GM18505 (cell line): ENCODE data around the gene ZG16B.

Experiments
- ATAC-seq: cut with Tn5 transposase; IDR thresholded peaks from one replicate; pipeline ENCODE4 v1.9.1; 2021; ENCODE audit not compliant: unreplicated experiment
- POLR2A ChIP-seq: IDR thresholded peaks from 4 replicates; pipeline ENCODE4 v1.6.1; 2011; ENCODE audit warnings: borderline replicate concordance; ENCODE audit not compliant: insufficient read depth, insufficient read length; ENCODE audit errors: extremely low read depth

Gene ZG16B

DNA sequence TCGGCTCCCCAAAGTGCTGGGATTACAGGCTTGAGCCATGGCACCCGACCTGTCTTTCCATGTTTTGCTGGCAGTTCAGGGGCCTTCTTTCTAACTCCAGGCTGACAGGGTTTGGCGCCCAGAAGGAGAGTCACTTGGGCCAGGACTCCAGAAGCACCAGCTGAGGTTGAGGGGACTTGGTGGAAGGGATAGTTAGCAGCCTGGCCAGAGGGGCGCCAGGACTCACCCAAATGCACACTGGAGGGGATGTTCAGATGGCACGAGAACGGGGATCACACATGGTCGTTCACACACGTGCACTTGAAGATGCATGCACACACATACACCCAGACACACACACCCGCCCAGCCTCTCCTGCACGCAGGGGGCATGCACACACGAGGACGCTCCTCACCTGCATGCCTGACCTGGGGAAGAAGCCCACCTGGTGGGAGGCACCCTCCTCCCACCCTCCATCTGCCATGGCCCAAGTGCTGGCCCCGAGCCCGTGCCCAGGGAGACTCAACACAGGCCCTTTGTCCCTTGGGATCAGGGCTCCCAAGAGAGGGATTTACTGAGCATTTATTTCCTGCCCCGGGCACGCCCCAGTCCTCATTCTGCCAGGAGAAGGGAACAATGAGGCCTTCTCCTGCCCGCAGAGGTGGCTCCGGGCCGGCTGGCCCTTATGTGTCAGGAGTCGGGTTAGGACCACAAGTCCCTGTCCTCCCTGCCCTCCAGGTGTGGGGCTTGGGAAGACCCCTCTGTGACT lies 15.4 kb upstream of the ZG16B start:
- no peak for TF ChIP-seq POLR2A
- no peak for ATAC-seq

DNA sequence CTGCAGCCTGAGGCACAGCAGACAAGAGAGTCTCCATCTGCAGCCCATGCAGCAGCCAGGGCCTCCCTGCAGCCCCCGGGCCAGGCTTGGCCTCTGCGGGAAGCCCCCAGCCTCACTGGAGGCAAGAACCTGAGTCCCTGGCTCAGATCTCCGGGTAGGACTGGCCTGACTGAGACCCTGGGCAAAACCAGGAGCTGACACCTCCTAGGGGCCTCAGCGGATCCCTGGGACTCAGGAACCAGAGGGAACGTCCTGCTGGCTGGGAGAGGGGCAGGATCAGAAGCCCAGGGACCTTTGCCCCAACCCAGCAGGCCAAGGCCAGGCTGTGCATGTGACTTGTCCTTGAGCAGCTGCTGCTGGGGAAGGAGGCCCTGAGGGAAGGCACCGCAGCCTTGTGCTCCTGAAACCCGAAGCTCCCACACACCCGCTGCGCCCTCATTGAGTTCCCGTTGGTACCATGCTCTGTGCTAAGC lies 14.8 kb upstream of the ZG16B start:
- no peak for TF ChIP-seq POLR2A
- no peak for ATAC-seq

DNA sequence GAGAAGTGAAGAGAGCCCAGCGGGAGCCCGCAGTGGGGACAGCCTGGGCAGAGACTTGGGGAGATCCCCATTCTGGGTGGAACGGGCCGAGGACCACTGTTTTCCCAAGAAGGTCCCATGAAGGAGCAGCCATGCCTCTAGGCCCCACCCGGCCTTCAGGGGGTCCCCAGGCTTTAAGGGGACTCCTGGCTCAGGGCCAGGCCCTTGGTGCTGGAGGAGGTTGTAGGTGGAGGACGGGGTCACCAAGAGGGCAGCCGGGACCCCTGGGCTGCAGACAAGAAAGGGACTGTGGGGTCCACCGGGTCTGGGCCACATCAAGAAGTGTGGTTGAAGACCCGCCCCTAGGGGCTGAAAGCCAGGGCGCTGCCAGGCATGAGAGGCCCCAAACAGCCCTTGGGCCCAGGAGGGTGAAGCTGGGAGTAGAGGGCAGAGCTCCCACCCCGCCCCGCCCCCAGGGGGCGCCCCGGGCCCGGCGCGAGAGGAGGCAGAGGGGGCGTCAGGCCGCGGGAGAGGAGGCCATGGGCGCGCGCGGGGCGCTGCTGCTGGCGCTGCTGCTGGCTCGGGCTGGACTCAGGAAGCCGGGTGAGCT lies 13.3 kb upstream of the ZG16B start, which contains the start of gene PRSS21:
Gene PRSS21 (plus strand): TSS at position 487 of the 589 bp plus-strand sequence. CDS start 32 bp downstream, at position 519.
- TF ChIP-seq POLR2A: no peak
- ATAC-seq: no peak

DNA sequence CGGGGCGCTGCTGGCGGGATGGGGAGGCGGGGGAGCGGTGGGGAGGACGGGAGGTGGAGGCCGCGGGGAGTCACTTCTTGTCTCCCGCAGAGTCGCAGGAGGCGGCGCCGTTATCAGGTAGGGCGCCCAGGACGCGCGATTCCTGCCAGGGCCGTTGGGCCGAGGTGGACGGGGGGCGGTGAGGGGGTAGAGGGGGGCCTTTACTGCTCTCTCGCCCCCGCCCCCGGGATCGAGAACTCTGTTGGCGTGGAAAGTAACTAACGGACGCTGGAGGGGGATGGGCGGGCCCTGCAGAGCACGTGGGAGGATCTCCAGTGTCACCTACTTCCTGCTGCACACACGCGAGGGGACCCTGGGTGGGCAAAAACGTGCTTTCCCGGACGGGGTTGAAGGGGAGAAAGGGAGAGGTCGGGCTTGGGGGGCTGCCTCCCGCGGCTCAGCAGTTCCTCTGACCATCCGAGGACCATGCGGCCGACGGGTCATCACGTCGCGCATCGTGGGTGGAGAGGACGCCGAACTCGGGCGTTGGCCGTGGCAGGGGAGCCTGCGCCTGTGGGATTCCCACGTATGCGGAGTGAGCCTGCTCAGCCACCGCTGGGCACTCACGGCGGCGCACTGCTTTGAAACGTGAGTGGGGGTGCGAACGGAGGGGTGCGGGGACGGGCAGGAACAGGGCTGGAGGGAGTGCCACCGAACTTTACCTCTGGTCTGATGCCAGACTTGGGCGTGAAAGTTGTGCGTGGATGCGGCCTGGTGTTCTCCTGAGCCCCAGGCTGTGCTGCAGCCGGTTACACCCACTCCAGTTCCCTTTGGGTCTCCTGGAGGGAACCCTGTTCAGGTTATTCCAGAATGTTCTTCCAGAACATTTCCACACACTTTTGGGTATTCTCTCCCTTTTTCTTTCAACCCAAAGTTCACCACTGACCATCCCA lies 12.5 kb upstream of the ZG16B start:
- no peak for TF ChIP-seq POLR2A
- ATAC-seq: no peak

DNA sequence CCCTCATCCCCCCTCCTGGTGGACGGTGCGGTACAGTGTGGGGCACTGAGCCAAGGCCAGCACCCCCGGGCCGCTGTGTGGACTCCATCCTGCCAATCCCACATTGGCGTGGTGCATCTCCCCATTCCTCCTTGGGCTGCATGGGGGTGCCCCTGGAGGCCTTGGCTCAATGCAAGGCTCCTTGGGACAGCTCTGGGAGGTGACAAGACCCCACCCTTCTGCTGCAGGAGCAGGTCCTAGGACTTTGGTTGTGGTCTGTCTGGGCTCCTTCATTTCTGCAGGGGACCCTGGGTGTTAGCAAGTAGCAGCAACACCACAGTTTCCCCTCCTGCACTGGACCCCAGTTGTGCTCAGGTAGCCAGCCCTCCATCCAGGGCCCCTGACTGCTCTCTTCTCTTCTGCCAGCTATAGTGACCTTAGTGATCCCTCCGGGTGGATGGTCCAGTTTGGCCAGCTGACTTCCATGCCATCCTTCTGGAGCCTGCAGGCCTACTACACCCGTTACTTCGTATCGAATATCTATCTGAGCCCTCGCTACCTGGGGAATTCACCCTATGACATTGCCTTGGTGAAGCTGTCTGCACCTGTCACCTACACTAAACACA lies 11.7 kb upstream of the ZG16B start:
- ATAC-seq: no peak
- no peak for TF ChIP-seq POLR2A

DNA sequence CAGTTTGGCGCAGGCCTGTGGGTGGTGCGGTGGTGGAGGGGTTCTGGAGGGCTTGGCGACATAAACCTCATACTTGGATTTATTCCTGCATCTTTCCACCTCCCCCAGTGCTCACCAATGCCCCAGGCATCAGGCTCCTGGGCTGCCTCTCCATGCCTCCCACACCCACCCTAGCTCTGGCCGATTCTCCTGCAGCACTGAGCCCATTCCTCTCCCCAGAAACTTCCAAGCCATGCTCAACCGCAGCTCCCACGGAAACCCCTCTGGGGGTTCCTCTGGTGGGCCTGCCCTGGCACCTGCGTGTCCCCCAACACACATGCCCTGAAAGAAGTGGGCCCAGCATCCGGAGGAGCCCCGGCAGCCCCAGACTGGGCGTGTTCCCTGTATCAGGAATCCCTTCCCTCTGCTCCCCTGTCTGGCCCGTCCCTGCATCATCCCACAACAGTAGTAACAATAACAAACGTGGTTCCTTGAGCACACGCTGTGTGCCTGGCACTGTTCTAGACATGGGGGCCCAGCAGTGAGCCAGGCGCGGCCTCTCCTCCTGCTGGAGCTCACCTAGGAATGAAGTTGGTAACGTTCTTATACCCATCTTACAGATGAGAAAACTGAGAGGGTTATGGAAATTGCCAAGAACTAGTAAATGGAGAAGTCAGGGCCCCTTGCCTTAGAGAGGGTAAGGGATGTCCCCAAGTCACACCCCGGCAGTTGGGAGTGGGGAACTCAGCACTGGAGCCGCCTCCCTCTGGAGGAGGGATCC lies 10.7 kb upstream of the ZG16B start:
- ATAC-seq: no peak
- no peak for TF ChIP-seq POLR2A

DNA sequence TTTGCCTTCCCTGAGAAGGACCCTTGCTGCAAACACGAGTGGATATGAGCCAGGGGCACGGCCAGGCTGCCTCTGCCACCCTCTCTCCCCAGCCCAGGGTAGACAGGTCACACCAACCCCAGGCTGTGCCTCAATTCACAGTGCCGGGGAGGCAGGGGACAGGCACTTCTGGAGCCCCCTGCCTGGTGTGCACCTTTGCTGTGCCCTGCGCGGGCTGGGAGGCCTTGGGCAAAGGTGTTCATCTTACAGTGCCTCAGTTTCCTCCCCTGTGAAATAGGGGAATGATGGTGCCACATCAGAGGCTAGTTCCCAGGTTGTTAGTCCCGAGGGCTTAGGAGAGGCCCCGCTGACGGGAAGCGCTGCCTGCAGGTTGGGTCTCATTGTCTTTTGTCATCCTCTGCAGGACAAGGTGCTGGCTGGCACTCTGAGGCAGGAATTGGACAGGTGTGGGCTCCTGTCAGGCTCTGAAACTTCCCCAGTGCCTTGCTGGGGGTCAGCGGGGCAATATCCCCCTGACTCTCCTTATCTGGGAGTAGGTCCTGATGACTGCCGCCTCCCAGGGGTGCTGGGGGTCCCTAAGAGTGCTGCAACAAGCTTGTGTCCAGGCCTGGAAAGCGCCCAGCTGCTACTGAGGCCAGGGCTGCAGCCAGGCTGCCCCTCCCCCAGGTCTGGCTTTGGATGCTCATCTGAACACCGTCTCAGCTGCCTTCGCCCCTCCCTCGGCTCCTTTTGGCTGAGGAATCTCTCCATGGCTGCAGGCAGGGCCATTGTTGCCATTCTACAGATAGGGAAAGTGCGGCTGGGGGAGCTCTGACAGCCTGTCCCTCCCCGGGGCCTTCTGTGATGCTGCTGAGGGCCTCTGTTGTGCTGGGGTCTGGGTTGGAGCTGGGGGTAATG lies 9.9 kb upstream of the ZG16B start:
- no peak for ATAC-seq
- no peak for TF ChIP-seq POLR2A

DNA sequence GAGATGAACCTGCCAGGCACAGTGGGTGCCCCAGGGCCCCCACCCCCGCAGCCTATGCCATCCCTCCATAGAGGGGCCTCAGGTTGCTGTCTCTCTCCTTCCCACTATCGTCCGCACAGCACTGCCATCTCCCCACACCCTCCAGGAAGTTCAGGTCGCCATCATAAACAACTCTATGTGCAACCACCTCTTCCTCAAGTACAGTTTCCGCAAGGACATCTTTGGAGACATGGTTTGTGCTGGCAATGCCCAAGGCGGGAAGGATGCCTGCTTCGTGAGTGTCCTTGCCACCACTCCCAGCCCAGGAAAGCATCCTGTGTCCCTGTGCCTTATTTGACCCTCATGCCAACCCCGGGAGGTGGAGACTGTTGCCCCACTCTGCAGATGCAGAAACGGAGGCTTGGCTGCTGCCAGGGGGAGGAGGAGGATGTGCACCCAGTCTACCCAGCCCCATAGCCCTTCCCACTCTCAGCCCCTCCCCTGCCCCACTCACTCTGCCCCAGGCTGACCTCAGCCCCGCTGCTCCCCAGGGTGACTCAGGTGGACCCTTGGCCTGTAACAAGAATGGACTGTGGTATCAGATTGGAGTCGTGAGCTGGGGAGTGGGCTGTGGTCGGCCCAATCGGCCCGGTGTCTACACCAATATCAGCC lies 9.1 kb upstream of the ZG16B start:
- no peak for ATAC-seq
- no peak for TF ChIP-seq POLR2A

DNA sequence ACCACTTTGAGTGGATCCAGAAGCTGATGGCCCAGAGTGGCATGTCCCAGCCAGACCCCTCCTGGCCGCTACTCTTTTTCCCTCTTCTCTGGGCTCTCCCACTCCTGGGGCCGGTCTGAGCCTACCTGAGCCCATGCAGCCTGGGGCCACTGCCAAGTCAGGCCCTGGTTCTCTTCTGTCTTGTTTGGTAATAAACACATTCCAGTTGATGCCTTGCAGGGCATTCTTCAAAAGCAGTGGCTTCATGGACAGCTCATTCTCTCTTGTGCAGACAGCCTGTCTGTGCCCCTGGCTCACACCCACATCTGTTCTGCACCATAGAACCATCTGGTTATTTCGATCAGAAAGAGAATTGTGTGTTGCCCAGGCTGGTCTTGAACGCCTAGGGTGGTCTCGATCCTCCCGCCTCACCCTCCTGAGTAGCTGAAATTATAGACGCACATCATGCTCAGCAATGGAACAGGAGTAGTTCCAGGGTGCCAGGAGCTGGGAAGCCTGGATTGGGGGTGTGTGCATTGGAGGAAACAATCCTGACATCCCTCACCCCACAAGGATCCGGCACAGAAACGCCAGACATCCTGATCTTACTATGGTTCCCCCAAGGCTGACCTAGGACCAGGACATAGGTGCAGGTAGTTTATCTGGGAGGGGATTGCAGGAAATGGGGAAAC lies 8.5 kb upstream of the ZG16B start:
- no peak for TF ChIP-seq POLR2A
- no peak for ATAC-seq

DNA sequence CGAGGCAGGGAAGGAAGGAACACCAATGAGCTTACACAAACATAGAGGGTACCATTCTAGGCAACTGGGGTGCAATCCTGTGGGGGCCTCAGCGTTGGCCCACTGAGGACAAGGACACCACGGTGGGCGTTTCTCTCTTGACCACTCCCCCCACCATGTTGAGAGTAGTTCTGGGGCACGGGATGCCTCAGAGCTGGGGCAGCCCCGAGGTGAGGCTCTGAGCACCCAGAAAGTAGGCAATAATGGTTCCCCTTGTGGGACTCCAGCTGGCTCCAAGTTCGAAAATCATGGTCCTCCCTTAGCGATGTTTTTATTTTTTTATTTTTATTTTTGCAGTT lies 8.0 kb upstream of the ZG16B start:
- TF ChIP-seq POLR2A: no peak
- no peak for ATAC-seq

DNA sequence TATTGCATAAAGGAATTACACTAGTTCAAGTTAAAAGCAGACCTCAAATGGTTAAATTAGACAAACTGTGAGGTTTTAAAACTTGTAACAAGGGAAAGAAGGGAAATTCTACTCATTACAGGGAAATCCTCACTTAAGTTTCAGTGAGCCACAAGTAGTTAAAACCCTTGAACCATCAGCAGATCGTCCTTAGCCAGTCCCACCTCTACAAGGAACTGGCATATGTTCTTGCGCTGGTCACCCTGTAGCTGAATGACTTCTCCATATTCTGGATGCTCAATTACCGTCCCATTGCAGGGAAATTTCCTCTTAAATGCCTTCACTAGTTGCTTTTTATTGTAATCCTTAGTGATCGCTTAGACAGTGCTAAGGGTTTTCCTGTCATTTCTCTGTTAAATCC lies 7.6 kb upstream of the ZG16B start:
- no peak for ATAC-seq
- no peak for TF ChIP-seq POLR2A

DNA sequence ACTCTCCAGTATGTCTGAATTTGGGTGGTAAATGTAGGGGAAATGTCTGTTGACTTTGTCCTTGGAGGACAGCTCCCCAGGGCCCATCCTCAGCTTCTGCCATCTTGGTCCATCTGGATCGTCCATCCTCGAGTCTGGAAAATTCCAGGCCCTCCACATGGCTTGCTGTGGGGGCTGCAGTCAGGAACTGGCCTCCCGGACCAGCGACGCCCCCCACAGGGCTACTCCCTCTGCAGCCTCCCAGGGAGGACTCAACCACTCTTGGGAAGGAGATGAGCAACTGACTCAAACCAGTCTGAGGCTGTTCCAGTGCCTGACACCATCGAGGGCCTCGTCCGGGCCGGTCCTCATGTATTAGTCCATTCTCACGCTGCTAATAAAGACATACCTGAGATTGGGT lies 5.5 kb upstream of the ZG16B start:
- no peak for TF ChIP-seq POLR2A
- ATAC-seq: no peak
